ENCODE data around the gene SLC29A1.

Gene SLC29A1

Small RNA genes lying within 50 kb of the gene (small RNA-seq; reads per million reads assigned to genes)
- gene RN7SL811P: 0 reads per million in 2 experiments

Data from SK-N-DZ (cell line).